ENCODE results near the gene NSG1. TPM values are rescaled to one million over a fixed set of nuclear protein-coding genes. Genes with fewer than 3 reads are reported as not detected.

Gene NSG1
- total RNA-seq, 2 experiments from 2014 or later: 5.6 to 6.6 TPM

DNA sequence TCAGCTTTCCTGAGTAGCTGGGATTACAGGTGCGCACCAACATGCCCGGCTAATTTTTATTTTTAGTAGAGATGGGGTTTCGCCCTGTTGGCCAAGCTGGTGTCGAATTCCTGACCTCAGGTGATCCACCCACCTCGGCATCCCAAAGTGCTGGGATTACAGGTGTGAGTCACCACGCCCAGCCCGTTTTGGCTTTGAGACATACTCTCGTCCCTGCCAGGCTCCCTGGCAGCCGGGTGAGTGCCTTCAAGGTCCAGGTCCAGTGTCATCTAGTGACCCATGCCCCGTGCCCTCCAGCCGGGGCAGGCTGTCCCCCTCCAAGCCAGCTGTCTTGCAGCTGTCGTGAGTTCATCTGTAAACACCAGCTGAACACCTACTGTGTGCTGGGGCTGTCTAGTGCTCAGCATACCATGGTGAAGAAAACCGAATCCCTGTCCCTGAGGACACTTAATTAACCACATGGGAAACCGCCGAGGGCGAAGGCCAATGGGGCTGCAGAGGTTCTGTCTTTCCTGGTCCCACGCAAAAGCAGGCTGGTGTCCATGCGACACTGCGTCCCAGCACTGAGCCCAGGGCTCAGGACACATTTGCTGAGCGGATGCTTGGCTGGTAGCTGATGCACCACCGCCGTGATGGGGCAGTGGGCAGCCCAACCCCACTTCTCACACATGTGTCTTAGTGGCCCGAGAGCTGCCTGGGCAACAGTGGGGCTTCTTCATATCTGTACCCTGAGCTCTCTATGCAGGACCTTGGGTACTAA is 21.9 kb downstream of the NSG1 start:
- Mint-ChIP-seq H3K9me3 (no peaks in the 10 kb centered on the region), H3K4me3 (no peak overlapping the region), H3K27ac (no peak overlapping the region), H3K27me3 (no peaks in the 10 kb centered on the region), H3K4me1 (ENCODE audit: low read depth) (no peaks in the 10 kb centered on the region), H3K36me3 (ENCODE audit: low read depth) (no peaks in the 10 kb centered on the region)
- DNase-seq (no peak), ATAC-seq (no peak)
- intact Hi-C loops (cut with micrococcal nuclease): no loop called here
- ChIA-PET POLR2A (interaction anchor here (1.0 kb wide), 1 partner anchor 17 kb away, joined by 3 read pairs; no protein-coding TSS in a partner anchor), CTCF (interaction anchor here (1.2 kb wide), 1 partner anchor 227 kb away, joined by 3 read pairs; no protein-coding TSS in a partner anchor)
- TF ChIP-seq, protein P1, sequence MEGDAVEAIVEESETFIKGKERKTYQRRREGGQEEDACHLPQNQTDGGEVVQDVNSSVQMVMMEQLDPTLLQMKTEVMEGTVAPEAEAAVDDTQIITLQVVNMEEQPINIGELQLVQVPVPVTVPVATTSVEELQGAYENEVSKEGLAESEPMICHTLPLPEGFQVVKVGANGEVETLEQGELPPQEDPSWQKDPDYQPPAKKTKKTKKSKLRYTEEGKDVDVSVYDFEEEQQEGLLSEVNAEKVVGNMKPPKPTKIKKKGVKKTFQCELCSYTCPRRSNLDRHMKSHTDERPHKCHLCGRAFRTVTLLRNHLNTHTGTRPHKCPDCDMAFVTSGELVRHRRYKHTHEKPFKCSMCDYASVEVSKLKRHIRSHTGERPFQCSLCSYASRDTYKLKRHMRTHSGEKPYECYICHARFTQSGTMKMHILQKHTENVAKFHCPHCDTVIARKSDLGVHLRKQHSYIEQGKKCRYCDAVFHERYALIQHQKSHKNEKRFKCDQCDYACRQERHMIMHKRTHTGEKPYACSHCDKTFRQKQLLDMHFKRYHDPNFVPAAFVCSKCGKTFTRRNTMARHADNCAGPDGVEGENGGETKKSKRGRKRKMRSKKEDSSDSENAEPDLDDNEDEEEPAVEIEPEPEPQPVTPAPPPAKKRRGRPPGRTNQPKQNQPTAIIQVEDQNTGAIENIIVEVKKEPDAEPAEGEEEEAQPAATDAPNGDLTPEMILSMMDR (IDR thresholded peaks at IDR 0.05): no peak

DNA sequence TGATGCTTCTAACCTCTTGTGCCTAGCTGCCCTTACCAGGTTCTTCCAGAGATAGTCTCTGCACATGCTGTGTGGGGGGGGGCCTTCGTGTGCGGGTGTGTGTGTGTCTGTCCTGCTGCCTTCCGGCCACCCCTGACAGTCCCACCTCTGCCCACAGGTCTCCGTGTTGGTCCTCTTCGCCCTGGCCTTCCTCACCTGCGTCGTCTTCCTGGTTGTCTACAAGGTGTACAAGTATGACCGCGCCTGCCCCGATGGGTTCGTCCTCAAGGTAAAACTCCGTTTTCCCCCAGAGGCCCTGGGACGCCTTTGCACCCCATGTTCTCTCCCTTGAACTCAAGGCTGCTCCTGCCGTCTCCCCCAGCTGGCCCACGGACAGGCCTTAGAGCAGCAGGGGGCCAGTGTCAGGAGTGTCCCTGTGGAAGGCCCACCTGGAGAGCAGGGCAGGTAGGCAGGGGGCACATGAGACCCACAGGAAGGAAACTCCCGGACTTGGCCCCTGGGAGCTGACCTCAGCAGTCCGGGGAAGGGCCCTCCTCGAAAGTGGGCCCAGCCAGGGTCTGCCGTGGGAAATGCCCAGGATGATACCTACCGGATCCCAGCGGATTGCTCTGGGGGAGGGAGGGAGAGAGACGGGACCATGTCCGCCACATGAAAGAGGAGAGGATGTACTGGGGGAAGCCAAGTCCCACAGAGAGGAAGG is 22.7 kb downstream of the NSG1 start:
- no peaks in the 10 kb centered on the region for H3K27me3 Mint-ChIP-seq
- ATAC-seq: no peak
- H3K4me1 Mint-ChIP-seq (ENCODE audit: low read depth): no peaks in the 10 kb centered on the region
- no peak overlapping the region for H3K27ac Mint-ChIP-seq
- ChIA-PET CTCF (no interaction called here), POLR2A (interaction anchor here (1.0 kb wide), 1 partner anchor 16 kb away, joined by 3 read pairs; no protein-coding TSS in a partner anchor)
- H3K9me3 Mint-ChIP-seq: no peaks in the 10 kb centered on the region
- DNase-seq: no peak
- TF ChIP-seq, protein P1 (IDR thresholded peaks at IDR 0.05): no peak
- H3K36me3 Mint-ChIP-seq (ENCODE audit: low read depth): peaks cover under 1% of the 10 kb centered on the region
- intact Hi-C loops (cut with micrococcal nuclease): no loop called here
- no peak overlapping the region for H3K4me3 Mint-ChIP-seq

GRCh38 chr4:4410271-4410670 is 23.4 kb downstream of the NSG1 start:
- no peak for DNase-seq
- Mint-ChIP-seq H3K27me3 (no peaks in the 10 kb centered on the region), H3K27ac (no peak overlapping the region), H3K36me3 (ENCODE audit: low read depth) (peaks cover 2% of the 10 kb centered on the region), H3K9me3 (no peaks in the 10 kb centered on the region), H3K4me3 (no peak overlapping the region), H3K4me1 (ENCODE audit: low read depth) (no peaks in the 10 kb centered on the region)
- intact Hi-C loops (cut with micrococcal nuclease): no loop called here
- CTCF ChIA-PET: no interaction called here
- POLR2A ChIA-PET: interaction anchor here (0.8 kb wide), 1 partner anchor 35 kb away, joined by 3 read pairs; no protein-coding TSS in a partner anchor
- TF ChIP-seq, protein P1 (IDR thresholded peaks at IDR 0.05): no peak
- ATAC-seq: no peak

GRCh38 chr4:4411906-4412305 is 25.0 kb downstream of the NSG1 start:
- TF ChIP-seq, protein P1 (IDR thresholded peaks at IDR 0.05): no peak
- Mint-ChIP-seq H3K27ac (no peak overlapping the region), H3K27me3 (no peaks in the 10 kb centered on the region), H3K9me3 (no peaks in the 10 kb centered on the region), H3K4me3 (no peak overlapping the region), H3K36me3 (ENCODE audit: low read depth) (peaks cover 5% of the 10 kb centered on the region), H3K4me1 (ENCODE audit: low read depth) (peaks cover 3% of the 10 kb centered on the region)
- no peak for DNase-seq
- ChIA-PET CTCF (interaction anchor here (1.5 kb wide), 1 partner anchor 27 kb away, joined by 4 read pairs; no protein-coding TSS in a partner anchor), POLR2A (no interaction called here)
- intact Hi-C loops (cut with micrococcal nuclease): no loop called here
- ATAC-seq: no peak

All from activated CD8-positive, alpha-beta T cell treated with anti-CD3 and anti-CD28 coated beads for 36 hours (primary cell).